Measurements from ENCODE around the gene DNAJC25. TPM values are rescaled to one million over a fixed set of nuclear protein-coding genes. Genes with fewer than 3 reads are reported as not detected.

Gene DNAJC25
- total RNA-seq, 2 donors from 2014 or later = 6.3 to 7.4 TPM

- Mint-ChIP-seq H3K36me3 (ENCODE audit: low read depth) (peaks cover 55% of the 10 kb centered on the region), H3K4me3 (no peak overlapping the region), H3K4me1 (no peaks in the 10 kb centered on the region), H3K27me3 (ENCODE audit: insufficient read depth) (no peaks in the 10 kb centered on the region), H3K9me3 (no peaks in the 10 kb centered on the region), H3K27ac (no peak overlapping the region)
- H3K27ac ChIP-seq (ENCODE audit: low read depth, low read length) = no peak overlapping the region
- TF ChIP-seq CTCF (conservative IDR thresholded peaks at IDR 0.05) = no peak
- 90 to 92% methylated on average over 2 to 5 of the region's 5 CpGs for WGBS, 2 experiments (ENCODE audit: insufficient coverage in 1 of 2, insufficient read length in 1 of 2)
- H3K9ac ChIP-seq (ENCODE audit: extremely low read depth, low read length, poor library complexity, severe bottlenecking) = no peak overlapping the region
- H3K4me1 ChIP-seq (ENCODE audit: control insufficient read depth, insufficient read depth, low read length) = no peaks in the 10 kb centered on the region
- peaks cover 67% of the 10 kb centered on the region for H3K36me3 ChIP-seq (ENCODE audit: control insufficient read depth, insufficient read depth, low read length)
- DNase-seq = no peak
- H3K9me3 ChIP-seq (ENCODE audit: control insufficient read depth, low read length) = no peaks in the 10 kb centered on the region
- no peak overlapping the region for H3K4me3 ChIP-seq (ENCODE audit: low read length)
- H3K27me3 ChIP-seq (ENCODE audit: control insufficient read depth, insufficient read depth, low read length, poor library complexity, severe bottlenecking) = no peaks in the 10 kb centered on the region
Measured at GRCh38 chr9:111588846-111589245, 42.3 kb upstream of the DNAJC25 start.

GRCh38 chr9:111597852-111598732 is 33.0 kb upstream of the DNAJC25 start:
- H3K4me3 ChIP-seq (ENCODE audit: low read length) = peak overlapping the region; percentile 86
- DNase-seq = peak; percentile 93
- H3K9ac ChIP-seq (ENCODE audit: extremely low read depth, low read length, poor library complexity, severe bottlenecking) = peak overlapping the region; percentile 85
- H3K27me3 ChIP-seq (ENCODE audit: control insufficient read depth, insufficient read depth, low read length, poor library complexity, severe bottlenecking) = no peaks in the 10 kb centered on the region
- peaks cover 22% of the 10 kb centered on the region for H3K4me1 Mint-ChIP-seq
- H3K36me3 Mint-ChIP-seq (ENCODE audit: low read depth) = peaks cover 38% of the 10 kb centered on the region
- H3K4me3 Mint-ChIP-seq = peak overlapping the region; percentile 94
- no peaks in the 10 kb centered on the region for H3K27me3 Mint-ChIP-seq (ENCODE audit: insufficient read depth)
- WGBS, 2 experiments (ENCODE audit: insufficient coverage in 1 of 2, insufficient read length in 1 of 2) = 10 to 14% methylated on average over 34 to 41 of the region's 41 CpGs
- H3K9me3 Mint-ChIP-seq = peaks cover 8% of the 10 kb centered on the region
- TF ChIP-seq CTCF (conservative IDR thresholded peaks at IDR 0.05) = peak; percentile 87
- H3K9me3 ChIP-seq (ENCODE audit: control insufficient read depth, low read length) = peaks cover 9% of the 10 kb centered on the region
- peaks cover 33% of the 10 kb centered on the region for H3K36me3 ChIP-seq (ENCODE audit: control insufficient read depth, insufficient read depth, low read length)
- H3K4me1 ChIP-seq (ENCODE audit: control insufficient read depth, insufficient read depth, low read length) = no peaks in the 10 kb centered on the region
- no peak overlapping the region for H3K27ac ChIP-seq (ENCODE audit: low read depth, low read length)
- peak overlapping the region; percentile 93 for H3K27ac Mint-ChIP-seq

- Mint-ChIP-seq H3K9me3 (peaks cover 10% of the 10 kb centered on the region), H3K36me3 (ENCODE audit: low read depth) (peaks cover 32% of the 10 kb centered on the region), H3K27me3 (ENCODE audit: insufficient read depth) (no peaks in the 10 kb centered on the region), H3K27ac (peak overlapping the region; percentile 93), H3K4me3 (peak overlapping the region; percentile 94), H3K4me1 (peaks cover 28% of the 10 kb centered on the region)
- Histone ChIP-seq H3K36me3 (ENCODE audit: control insufficient read depth, insufficient read depth, low read length) (peaks cover 27% of the 10 kb centered on the region), H3K4me3 (ENCODE audit: low read length) (peak overlapping the region; percentile 86), H3K4me1 (ENCODE audit: control insufficient read depth, insufficient read depth, low read length) (no peaks in the 10 kb centered on the region), H3K27ac (ENCODE audit: low read depth, low read length) (no peak overlapping the region), H3K9ac (ENCODE audit: extremely low read depth, low read length, poor library complexity, severe bottlenecking) (peak overlapping the region; percentile 85), H3K9me3 (ENCODE audit: control insufficient read depth, low read length) (peaks cover 9% of the 10 kb centered on the region), H3K27me3 (ENCODE audit: control insufficient read depth, insufficient read depth, low read length, poor library complexity, severe bottlenecking) (no peaks in the 10 kb centered on the region)
- no peak for DNase-seq
- 17 to 20% methylated on average over 14 to 16 of the region's 16 CpGs for WGBS, 2 experiments (ENCODE audit: insufficient coverage in 1 of 2, insufficient read length in 1 of 2)
- no peak for TF ChIP-seq CTCF (conservative IDR thresholded peaks at IDR 0.05)
Measured at GRCh38 chr9:111598733-111599091, 32.4 kb upstream of the DNAJC25 start.

Measured in endodermal cell (in vitro differentiated cells).